AG09319 (cell line): ENCODE data around the gene KCNA3.

Source experiments
- DNase-seq: peaks from one replicate; pipeline ENCODE4 v3.0.0-alpha.2; 2010; ENCODE audit warnings: low read depth; ENCODE audit errors: extremely low read depth
- TF ChIP-seq, protein P1 (sequence below): IDR thresholded peaks from 2 replicates; pipeline ENCODE4 v1.5.1; 2011; ENCODE audit warnings: low read depth, mild to moderate bottlenecking, inconsistent platforms, low read length, moderate library complexity

The KCNA3 gene

GRCh38 chr1:110627764-110628163, 47.0 kb downstream of the KCNA3 start:
- DNase-seq: no peak
- TF ChIP-seq, protein P1, sequence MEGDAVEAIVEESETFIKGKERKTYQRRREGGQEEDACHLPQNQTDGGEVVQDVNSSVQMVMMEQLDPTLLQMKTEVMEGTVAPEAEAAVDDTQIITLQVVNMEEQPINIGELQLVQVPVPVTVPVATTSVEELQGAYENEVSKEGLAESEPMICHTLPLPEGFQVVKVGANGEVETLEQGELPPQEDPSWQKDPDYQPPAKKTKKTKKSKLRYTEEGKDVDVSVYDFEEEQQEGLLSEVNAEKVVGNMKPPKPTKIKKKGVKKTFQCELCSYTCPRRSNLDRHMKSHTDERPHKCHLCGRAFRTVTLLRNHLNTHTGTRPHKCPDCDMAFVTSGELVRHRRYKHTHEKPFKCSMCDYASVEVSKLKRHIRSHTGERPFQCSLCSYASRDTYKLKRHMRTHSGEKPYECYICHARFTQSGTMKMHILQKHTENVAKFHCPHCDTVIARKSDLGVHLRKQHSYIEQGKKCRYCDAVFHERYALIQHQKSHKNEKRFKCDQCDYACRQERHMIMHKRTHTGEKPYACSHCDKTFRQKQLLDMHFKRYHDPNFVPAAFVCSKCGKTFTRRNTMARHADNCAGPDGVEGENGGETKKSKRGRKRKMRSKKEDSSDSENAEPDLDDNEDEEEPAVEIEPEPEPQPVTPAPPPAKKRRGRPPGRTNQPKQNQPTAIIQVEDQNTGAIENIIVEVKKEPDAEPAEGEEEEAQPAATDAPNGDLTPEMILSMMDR: no peak

DNA sequence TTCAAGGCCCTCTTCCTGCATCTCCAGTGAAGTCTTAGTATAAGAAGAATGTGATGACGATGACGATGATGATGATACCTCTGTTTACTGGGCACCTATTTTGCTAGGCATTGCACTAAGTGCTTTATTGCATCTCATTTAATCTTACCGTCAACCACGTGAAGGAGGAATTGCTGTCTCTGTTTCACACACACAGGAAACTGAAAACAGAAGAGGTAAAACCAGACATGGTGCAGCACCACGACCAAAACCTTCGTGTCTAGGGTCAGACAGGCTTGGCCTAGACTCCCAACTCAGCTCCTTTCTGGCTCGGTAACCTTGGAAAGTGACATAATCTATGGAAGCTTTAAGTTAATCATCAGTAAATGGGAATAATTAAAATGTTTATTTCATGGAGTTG, 47.9 kb downstream of the KCNA3 start:
- TF ChIP-seq, protein P1: no peak
- no peak for DNase-seq
